Ovary (tissue), 3 donors: ENCODE measurements around the gene RYR3.

Experiments
- POLR2A ChIP-seq: fragments of 450-650 bp; IDR thresholded peaks from one replicate; pipeline ENCODE4 v1.6.1; 2017; ENCODE audit warnings: antibody characterized with exemption, mild to moderate bottlenecking, moderate library complexity
- TF ChIP-seq, protein P1 (sequence below), 3 donors: fragments of 450-650 bp in 2 of 3; fragments of 200-600 bp in 1 of 3; IDR thresholded peaks; one replicate each; pipeline versions ENCODE4 v1.5.1 to v1.8.0; 2016 to 2022; ENCODE audit warnings: antibody characterized with exemption in 3 of 3, mild to moderate bottlenecking in 1 of 3
- donor health status: DM: no; HTN: no; CAD: no.

DNA sequence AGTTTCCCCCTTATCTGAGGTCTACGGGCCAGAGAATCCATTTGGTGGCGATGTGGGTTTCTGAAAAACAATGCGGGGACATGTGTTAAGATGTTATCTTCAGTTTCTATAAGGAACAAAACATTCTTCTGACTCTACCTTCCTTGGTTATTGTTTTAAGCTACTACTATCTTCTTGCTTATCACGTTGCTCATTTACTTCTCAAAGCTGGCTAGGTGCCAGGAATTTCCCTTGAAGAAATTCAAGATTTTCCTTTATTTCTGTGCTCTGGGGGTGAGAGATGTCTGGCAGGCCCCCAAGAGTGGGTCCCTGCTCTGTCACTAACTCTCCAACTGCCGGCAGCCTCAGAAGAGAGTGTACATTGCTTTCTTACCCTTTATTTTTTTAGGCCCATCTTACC is 119.8 kb downstream of the RYR3 start:
- TF ChIP-seq, protein P1, sequence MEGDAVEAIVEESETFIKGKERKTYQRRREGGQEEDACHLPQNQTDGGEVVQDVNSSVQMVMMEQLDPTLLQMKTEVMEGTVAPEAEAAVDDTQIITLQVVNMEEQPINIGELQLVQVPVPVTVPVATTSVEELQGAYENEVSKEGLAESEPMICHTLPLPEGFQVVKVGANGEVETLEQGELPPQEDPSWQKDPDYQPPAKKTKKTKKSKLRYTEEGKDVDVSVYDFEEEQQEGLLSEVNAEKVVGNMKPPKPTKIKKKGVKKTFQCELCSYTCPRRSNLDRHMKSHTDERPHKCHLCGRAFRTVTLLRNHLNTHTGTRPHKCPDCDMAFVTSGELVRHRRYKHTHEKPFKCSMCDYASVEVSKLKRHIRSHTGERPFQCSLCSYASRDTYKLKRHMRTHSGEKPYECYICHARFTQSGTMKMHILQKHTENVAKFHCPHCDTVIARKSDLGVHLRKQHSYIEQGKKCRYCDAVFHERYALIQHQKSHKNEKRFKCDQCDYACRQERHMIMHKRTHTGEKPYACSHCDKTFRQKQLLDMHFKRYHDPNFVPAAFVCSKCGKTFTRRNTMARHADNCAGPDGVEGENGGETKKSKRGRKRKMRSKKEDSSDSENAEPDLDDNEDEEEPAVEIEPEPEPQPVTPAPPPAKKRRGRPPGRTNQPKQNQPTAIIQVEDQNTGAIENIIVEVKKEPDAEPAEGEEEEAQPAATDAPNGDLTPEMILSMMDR (IDR thresholded peaks at IDR 0.05): no peak
- no peak for TF ChIP-seq POLR2A
